Bone marrow (tissue), 2 donors: ENCODE measurements around the gene SLC52A1.

Experiments used
- DNase-seq, 2 donors: peaks; one replicate each; lab custom pipeline; 2025; lab: John Stamatoyannopoulos, UW

SLC52A1 gene

GRCh38 chr17:4987767-4988567 lies 47.3 kb downstream of the SLC52A1 start:
- no peak for DNase-seq

GRCh38 chr17:4986951-4987766 lies 48.1 kb downstream of the SLC52A1 start, which contains the start of gene CAMTA2:
Gene CAMTA2, minus strand, starts transcription at chr17:4987675. Its CDS starts 1,453 bp downstream, at chr17:4986222.
- peak; percentile 65 to 76 for DNase-seq

GRCh38 chr17:4986403-4986802 lies 48.8 kb downstream of the SLC52A1 start:
- no peak for DNase-seq
